Neural cell (in vitro differentiated cells): Measurements from ENCODE around the gene UBE3D. TPM values are rescaled to one million over a fixed set of nuclear protein-coding genes. Genes with fewer than 3 reads are reported as not detected.

Experiments used
- H2AFZ ChIP-seq: fragments of 200-600, 300-800 bp; sonication (generic), shearing (Covaris generic); 2 replicates; pipeline ENCODE4 v1.6.0; 2014; ENCODE audit warnings: low read depth, mild to moderate bottlenecking, antibody characterized with exemption, low read length, moderate library complexity
- H3F3A ChIP-seq: fragments of 200-600 bp; shearing (Covaris generic); 2 replicates; pipeline ENCODE4 v1.6.1; 2016; ENCODE audit warnings: mild to moderate bottlenecking, moderate library complexity, mixed read lengths, antibody characterized with exemption, low read length; ENCODE audit not compliant: insufficient read depth, poor library complexity, severe bottlenecking
- H3K27ac ChIP-seq: fragments of 200-600, 300-800 bp; sonication (generic), shearing (Covaris generic); 2 replicates; pipeline ENCODE4 v1.5.1; 2014; ENCODE audit warnings: mild to moderate bottlenecking, low read length, moderate library complexity
- H3K27me3 ChIP-seq: fragments of 300-800, 200-600 bp; sonication (generic), shearing (Covaris generic); 2 replicates; pipeline ENCODE4 v1.6.0; 2014; ENCODE audit warnings: mild to moderate bottlenecking, low read depth, low read length, moderate library complexity; ENCODE audit not compliant: insufficient read depth
- H3K36me3 ChIP-seq: fragments of 300-800, 200-600 bp; sonication (generic), shearing (Covaris generic); 2 replicates; pipeline ENCODE4 v1.5.1; 2014; ENCODE audit warnings: mild to moderate bottlenecking, antibody characterized with exemption, low read length, moderate library complexity; ENCODE audit not compliant: insufficient read depth
- H3K4me2 ChIP-seq: fragments of 300-800, 200-600 bp; sonication (generic), shearing (Covaris generic); 2 replicates; pipeline ENCODE4 v1.6.0; 2014; ENCODE audit warnings: mild to moderate bottlenecking, low read length
- H3K4me3 ChIP-seq: fragments of 300-800, 200-600 bp; sonication (generic), shearing (Covaris generic); 2 replicates; pipeline ENCODE4 v1.5.1; 2014; ENCODE audit warnings: mild to moderate bottlenecking, low read length, moderate library complexity
- H3K79me2 ChIP-seq: fragments of 200-600 bp; shearing (Covaris generic); replicated peaks from 2 replicates; pipeline ENCODE4 v1.6.0; 2014; ENCODE audit warnings: mild to moderate bottlenecking, low read length, moderate library complexity; ENCODE audit not compliant: insufficient read depth
- H3K9ac ChIP-seq: fragments of 300-800, 200-600 bp; sonication (generic), shearing (Covaris generic); 2 replicates; pipeline ENCODE4 v1.6.1; 2016; ENCODE audit warnings: mild to moderate bottlenecking, low read length, mixed read lengths
- H3K9me2 ChIP-seq: fragments of 200-600 bp; shearing (Covaris generic); 2 replicates; pipeline ENCODE4 v1.6.1; 2016; ENCODE audit warnings: mild to moderate bottlenecking, low read length, mixed read lengths; ENCODE audit not compliant: insufficient read depth
- H3K9me3 ChIP-seq: fragments of 200-600, 300-800 bp; sonication (generic), shearing (Covaris generic); 2 replicates; pipeline ENCODE4 v1.6.1; 2016; ENCODE audit warnings: mild to moderate bottlenecking, mixed run types, low read length, moderate library complexity, mixed read lengths
- H4K20me1 ChIP-seq: fragments of 200-600 bp; shearing (Covaris generic); 2 replicates; pipeline ENCODE4 v1.6.1; 2016; ENCODE audit warnings: mild to moderate bottlenecking, mixed run types; ENCODE audit not compliant: insufficient read depth
- CTCF ChIP-seq: fragments of 450-650 bp; IDR thresholded peaks from 2 replicates; pipeline ENCODE4 v1.5.1; 2014; ENCODE audit warnings: antibody characterized with exemption, mild to moderate bottlenecking, moderate library complexity; ENCODE audit not compliant: poor library complexity, severe bottlenecking
- EP300 ChIP-seq: fragments of 450-650 bp; conservative IDR thresholded peaks from 2 replicates; pipeline ENCODE4 v1.6.1; 2014; ENCODE audit warnings: antibody characterized with exemption, mild to moderate bottlenecking, moderate library complexity; ENCODE audit not compliant: poor library complexity, severe bottlenecking
- EZH2 ChIP-seq: fragments of 200-600, 300-800 bp; shearing (Covaris generic), sonication (generic); IDR thresholded peaks from 2 replicates; pipeline ENCODE4 v1.6.1; 2014; ENCODE audit warnings: antibody characterized with exemption, low read length, borderline replicate concordance, mild to moderate bottlenecking; ENCODE audit not compliant: insufficient read depth, poor library complexity, severe bottlenecking
- MXI1 ChIP-seq: fragments of 450-650 bp; conservative IDR thresholded peaks from 2 replicates; pipeline ENCODE4 v1.6.1; 2014; ENCODE audit warnings: antibody characterized with exemption, mild to moderate bottlenecking; ENCODE audit not compliant: poor library complexity, severe bottlenecking
- POLR2AphosphoS5 ChIP-seq: IDR thresholded peaks from 2 replicates; pipeline ENCODE4 v1.6.1; 2012
- RAD21 ChIP-seq: fragments of 450-650 bp; conservative IDR thresholded peaks from 2 replicates; pipeline ENCODE4 v1.6.1; 2014; ENCODE audit warnings: antibody characterized with exemption, mild to moderate bottlenecking, moderate library complexity
- REST ChIP-seq: IDR thresholded peaks from 2 replicates; pipeline ENCODE4 v1.6.1; 2012; ENCODE audit warnings: borderline replicate concordance
- SMC3 ChIP-seq: fragments of 450-650 bp; conservative IDR thresholded peaks from 2 replicates; pipeline ENCODE4 v1.6.1; 2014; ENCODE audit warnings: antibody characterized with exemption, mild to moderate bottlenecking, moderate library complexity; ENCODE audit not compliant: poor library complexity
- TAF1 ChIP-seq: IDR thresholded peaks from 2 replicates; pipeline ENCODE4 v1.6.1; 2012; ENCODE audit warnings: low read depth
- polyA minus RNA-seq: library from RNA; depleted of rRNA, polyadenylated mRNA; stranded (reverse); fragments of >200 nt; gene quantifications from 2 replicates; pipeline ENCODE4 v1.2.3, GENCODE V29; 2014
- polyA plus RNA-seq: library from polyadenylated mRNA; depleted of rRNA; stranded (reverse); fragments of >200 nt; gene quantifications from 2 replicates; pipeline ENCODE4 v1.2.3, GENCODE V29; 2014

The UBE3D gene
- polyA plus RNA-seq, result 11.6 and 13.7 TPM in 2 replicates
- 39.0 and 39.1 TPM in 2 replicates for polyA minus RNA-seq

- no peaks in the 10 kb centered on the region for H4K20me1 ChIP-seq
- peak within 1 kb of the TSS; percentile 66 for H3K9ac ChIP-seq
- H3K79me2 ChIP-seq, result peaks cover 23% of the 10 kb centered on the region
- no peak within 1 kb of the TSS for H3K27ac ChIP-seq
- H3F3A ChIP-seq, result peaks cover 3% of the 10 kb centered on the region
- H3K4me2 ChIP-seq, result peak within 1 kb of the TSS; percentile 83
- peak within 1 kb of the TSS; percentile 83 for H3K4me3 ChIP-seq
- H2AFZ ChIP-seq, result peak within 1 kb of the TSS; percentile 65
- no peaks in the 10 kb centered on the region for H3K27me3 ChIP-seq
- no peaks in the 10 kb centered on the region for H3K36me3 ChIP-seq
- TF ChIP-seq REST (no peak), POLR2AphosphoS5 (peak; percentile 33), MXI1 (peak; percentile 95), SMC3 (peak; percentile 77), EZH2 (no peak), EP300 (peak; percentile 17), CTCF (peak; percentile 99), TAF1 (no peak), RAD21 (peak; percentile 65)
- no peaks in the 10 kb centered on the region for H3K9me2 ChIP-seq
- no peaks in the 10 kb centered on the region for H3K9me3 ChIP-seq
Measured at GRCh38 chr6:83065511-83066192, at the start of gene UBE3D. UBE3D (minus strand) TSS chr6:83065841; CDS start chr6:83065718, 123 bp downstream.

- Histone ChIP-seq H4K20me1 (no peaks in the 10 kb centered on the region), H2AFZ (no peak overlapping the region), H3K36me3 (peaks cover 12% of the 10 kb centered on the region), H3K9me2 (no peaks in the 10 kb centered on the region), H3K4me3 (no peak overlapping the region), H3K9ac (no peak overlapping the region), H3K4me2 (no peak overlapping the region), H3F3A (no peaks in the 10 kb centered on the region), H3K9me3 (no peaks in the 10 kb centered on the region), H3K27ac (no peak overlapping the region), H3K27me3 (no peaks in the 10 kb centered on the region), H3K79me2 (no peaks in the 10 kb centered on the region)
- TF ChIP-seq RAD21, result no peak
- TF ChIP-seq SMC3, result no peak
- no peak for TF ChIP-seq TAF1
- no peak for TF ChIP-seq REST
- TF ChIP-seq CTCF, result no peak
- TF ChIP-seq MXI1, result no peak
- no peak for TF ChIP-seq EZH2
- TF ChIP-seq POLR2AphosphoS5, result no peak
- no peak for TF ChIP-seq EP300
Measured at GRCh38 chr6:83114164-83114563, 48.5 kb upstream of the UBE3D start.
